Measurements from ENCODE around the gene CPT1A.

Gene CPT1A

GRCh38 chr11:68721075-68721474, 120.6 kb downstream of the CPT1A start:
- no peak overlapping the region for H3K9ac ChIP-seq (ENCODE audit: low read depth in 1 of 2, low read length in 2 of 2)
- H3K36me3 ChIP-seq (ENCODE audit: control insufficient read depth in 1 of 2, insufficient read depth in 2 of 2, low read length in 2 of 2) = no peaks in the 10 kb centered on the region
- no peaks in the 10 kb centered on the region for H3K27me3 ChIP-seq (ENCODE audit: control insufficient read depth in 1 of 2, insufficient read depth in 2 of 2, low read length in 2 of 2)
- peaks cover 0 to 4% of the 10 kb centered on the region in 2 donors for H3K9me3 ChIP-seq (ENCODE audit: control insufficient read depth in 1 of 2, low read length in 2 of 2)
- H3K4me1 ChIP-seq (ENCODE audit: control insufficient read depth in 1 of 2, insufficient read depth in 2 of 2, low read length in 2 of 2) = no peaks in the 10 kb centered on the region
- H3K27ac ChIP-seq (ENCODE audit: low read depth, low read length) = no peak overlapping the region
- no peak overlapping the region for H3K4me3 ChIP-seq (ENCODE audit: low read depth in 1 of 2, low read length in 2 of 2)

GRCh38 chr11:68715456-68716122, 126.1 kb downstream of the CPT1A start:
- H3K4me1 ChIP-seq (ENCODE audit: control insufficient read depth in 1 of 2, insufficient read depth in 2 of 2, low read length in 2 of 2) = no peaks in the 10 kb centered on the region

GRCh38 chr11:68714060-68714856, 127.5 kb downstream of the CPT1A start:
- no peak overlapping the region for H3K9ac ChIP-seq (ENCODE audit: low read depth in 1 of 2, low read length in 2 of 2)
- H3K27ac ChIP-seq (ENCODE audit: low read depth, low read length) = no peak overlapping the region

More at GRCh38 chr11:68715456-68716122, 126.1 kb downstream of the CPT1A start:
- Histone ChIP-seq H3K27me3 (ENCODE audit: control insufficient read depth in 1 of 2, insufficient read depth in 2 of 2, low read length in 2 of 2) (no peaks in the 10 kb centered on the region), H3K9ac (ENCODE audit: low read depth in 1 of 2, low read length in 2 of 2) (no peak overlapping the region), H3K36me3 (ENCODE audit: control insufficient read depth in 1 of 2, insufficient read depth in 2 of 2, low read length in 2 of 2) (no peaks in the 10 kb centered on the region), H3K4me3 (ENCODE audit: low read depth in 1 of 2, low read length in 2 of 2) (no peak overlapping the region), H3K9me3 (ENCODE audit: control insufficient read depth in 1 of 2, low read length in 2 of 2) (peaks cover 0 to 4% of the 10 kb centered on the region in 2 donors), H3K27ac (ENCODE audit: low read depth, low read length) (no peak overlapping the region)

GRCh38 chr11:68711114-68711513, 130.6 kb downstream of the CPT1A start:
- H3K27ac ChIP-seq (ENCODE audit: low read depth, low read length) = no peak overlapping the region
- no peaks in the 10 kb centered on the region for H3K9me3 ChIP-seq (ENCODE audit: control insufficient read depth in 1 of 2, low read length in 2 of 2)
- H3K9ac ChIP-seq (ENCODE audit: low read depth in 1 of 2, low read length in 2 of 2) = no peak overlapping the region
- H3K4me3 ChIP-seq (ENCODE audit: low read depth in 1 of 2, low read length in 2 of 2) = no peak overlapping the region
- no peaks in the 10 kb centered on the region for H3K36me3 ChIP-seq (ENCODE audit: control insufficient read depth in 1 of 2, insufficient read depth in 2 of 2, low read length in 2 of 2)
- H3K27me3 ChIP-seq (ENCODE audit: control insufficient read depth in 1 of 2, insufficient read depth in 2 of 2, low read length in 2 of 2) = no peaks in the 10 kb centered on the region
- H3K4me1 ChIP-seq (ENCODE audit: control insufficient read depth in 1 of 2, insufficient read depth in 2 of 2, low read length in 2 of 2) = no peaks in the 10 kb centered on the region

More at GRCh38 chr11:68714060-68714856, 127.5 kb downstream of the CPT1A start:
- Histone ChIP-seq H3K4me1 (ENCODE audit: control insufficient read depth in 1 of 2, insufficient read depth in 2 of 2, low read length in 2 of 2) (no peaks in the 10 kb centered on the region), H3K9me3 (ENCODE audit: control insufficient read depth in 1 of 2, low read length in 2 of 2) (no peaks in the 10 kb centered on the region), H3K36me3 (ENCODE audit: control insufficient read depth in 1 of 2, insufficient read depth in 2 of 2, low read length in 2 of 2) (no peaks in the 10 kb centered on the region), H3K27me3 (ENCODE audit: control insufficient read depth in 1 of 2, insufficient read depth in 2 of 2, low read length in 2 of 2) (no peaks in the 10 kb centered on the region), H3K4me3 (ENCODE audit: low read depth in 1 of 2, low read length in 2 of 2) (no peak overlapping the region)

- Histone ChIP-seq H3K9me3 (ENCODE audit: control insufficient read depth in 1 of 2, low read length in 2 of 2) (no peaks in the 10 kb centered on the region), H3K36me3 (ENCODE audit: control insufficient read depth in 1 of 2, insufficient read depth in 2 of 2, low read length in 2 of 2) (no peaks in the 10 kb centered on the region), H3K9ac (ENCODE audit: low read depth in 1 of 2, low read length in 2 of 2) (no peak overlapping the region)
Observed at GRCh38 chr11:68710409-68710808, 131.3 kb downstream of the CPT1A start.

GRCh38 chr11:68709062-68709461, 132.7 kb downstream of the CPT1A start:
- no peak overlapping the region for H3K27ac ChIP-seq (ENCODE audit: low read depth, low read length)
- no peaks in the 10 kb centered on the region for H3K36me3 ChIP-seq (ENCODE audit: control insufficient read depth in 1 of 2, insufficient read depth in 2 of 2, low read length in 2 of 2)
- H3K9ac ChIP-seq (ENCODE audit: low read depth in 1 of 2, low read length in 2 of 2) = no peak overlapping the region
- H3K4me1 ChIP-seq (ENCODE audit: control insufficient read depth in 1 of 2, insufficient read depth in 2 of 2, low read length in 2 of 2) = no peaks in the 10 kb centered on the region
- H3K4me3 ChIP-seq (ENCODE audit: low read depth in 1 of 2, low read length in 2 of 2) = no peak overlapping the region
- H3K27me3 ChIP-seq (ENCODE audit: control insufficient read depth in 1 of 2, insufficient read depth in 2 of 2, low read length in 2 of 2) = no peaks in the 10 kb centered on the region
- no peaks in the 10 kb centered on the region for H3K9me3 ChIP-seq (ENCODE audit: control insufficient read depth in 1 of 2, low read length in 2 of 2)

More at GRCh38 chr11:68710409-68710808, 131.3 kb downstream of the CPT1A start:
- Histone ChIP-seq H3K27me3 (ENCODE audit: control insufficient read depth in 1 of 2, insufficient read depth in 2 of 2, low read length in 2 of 2) (no peaks in the 10 kb centered on the region), H3K4me3 (ENCODE audit: low read depth in 1 of 2, low read length in 2 of 2) (no peak overlapping the region), H3K27ac (ENCODE audit: low read depth, low read length) (no peak overlapping the region), H3K4me1 (ENCODE audit: control insufficient read depth in 1 of 2, insufficient read depth in 2 of 2, low read length in 2 of 2) (no peaks in the 10 kb centered on the region)

GRCh38 chr11:68707527-68707926, 134.2 kb downstream of the CPT1A start:
- Histone ChIP-seq H3K9me3 (ENCODE audit: control insufficient read depth in 1 of 2, low read length in 2 of 2) (no peaks in the 10 kb centered on the region), H3K4me3 (ENCODE audit: low read depth in 1 of 2, low read length in 2 of 2) (no peak overlapping the region), H3K27ac (ENCODE audit: low read depth, low read length) (no peak overlapping the region)

GRCh38 chr11:68704887-68705286, 136.8 kb downstream of the CPT1A start:
- no peaks in the 10 kb centered on the region for H3K4me1 ChIP-seq (ENCODE audit: control insufficient read depth in 1 of 2, insufficient read depth in 2 of 2, low read length in 2 of 2)
- H3K9me3 ChIP-seq (ENCODE audit: control insufficient read depth in 1 of 2, low read length in 2 of 2) = no peaks in the 10 kb centered on the region
- H3K4me3 ChIP-seq (ENCODE audit: low read depth in 1 of 2, low read length in 2 of 2) = no peak overlapping the region
- no peak overlapping the region for H3K27ac ChIP-seq (ENCODE audit: low read depth, low read length)
- H3K9ac ChIP-seq (ENCODE audit: low read depth in 1 of 2, low read length in 2 of 2) = no peak overlapping the region
- no peaks in the 10 kb centered on the region for H3K27me3 ChIP-seq (ENCODE audit: control insufficient read depth in 1 of 2, insufficient read depth in 2 of 2, low read length in 2 of 2)
- H3K36me3 ChIP-seq (ENCODE audit: control insufficient read depth in 1 of 2, insufficient read depth in 2 of 2, low read length in 2 of 2) = no peaks in the 10 kb centered on the region

More at GRCh38 chr11:68707527-68707926, 134.2 kb downstream of the CPT1A start:
- no peak overlapping the region for H3K9ac ChIP-seq (ENCODE audit: low read depth in 1 of 2, low read length in 2 of 2)
- H3K27me3 ChIP-seq (ENCODE audit: control insufficient read depth in 1 of 2, insufficient read depth in 2 of 2, low read length in 2 of 2) = no peaks in the 10 kb centered on the region
- no peaks in the 10 kb centered on the region for H3K4me1 ChIP-seq (ENCODE audit: control insufficient read depth in 1 of 2, insufficient read depth in 2 of 2, low read length in 2 of 2)
- no peaks in the 10 kb centered on the region for H3K36me3 ChIP-seq (ENCODE audit: control insufficient read depth in 1 of 2, insufficient read depth in 2 of 2, low read length in 2 of 2)

All from duodenal mucosa (tissue), 2 donors.